GM18499 (cell line): ENCODE results near the gene GPR75.

Experiments used
- ATAC-seq: cut with Tn5 transposase; IDR thresholded peaks from one replicate; pipeline ENCODE4 v1.9.1; 2021; ENCODE audit warnings: moderate number of reproducible peaks; ENCODE audit not compliant: insufficient read depth, unreplicated experiment

The GPR75 gene

DNA sequence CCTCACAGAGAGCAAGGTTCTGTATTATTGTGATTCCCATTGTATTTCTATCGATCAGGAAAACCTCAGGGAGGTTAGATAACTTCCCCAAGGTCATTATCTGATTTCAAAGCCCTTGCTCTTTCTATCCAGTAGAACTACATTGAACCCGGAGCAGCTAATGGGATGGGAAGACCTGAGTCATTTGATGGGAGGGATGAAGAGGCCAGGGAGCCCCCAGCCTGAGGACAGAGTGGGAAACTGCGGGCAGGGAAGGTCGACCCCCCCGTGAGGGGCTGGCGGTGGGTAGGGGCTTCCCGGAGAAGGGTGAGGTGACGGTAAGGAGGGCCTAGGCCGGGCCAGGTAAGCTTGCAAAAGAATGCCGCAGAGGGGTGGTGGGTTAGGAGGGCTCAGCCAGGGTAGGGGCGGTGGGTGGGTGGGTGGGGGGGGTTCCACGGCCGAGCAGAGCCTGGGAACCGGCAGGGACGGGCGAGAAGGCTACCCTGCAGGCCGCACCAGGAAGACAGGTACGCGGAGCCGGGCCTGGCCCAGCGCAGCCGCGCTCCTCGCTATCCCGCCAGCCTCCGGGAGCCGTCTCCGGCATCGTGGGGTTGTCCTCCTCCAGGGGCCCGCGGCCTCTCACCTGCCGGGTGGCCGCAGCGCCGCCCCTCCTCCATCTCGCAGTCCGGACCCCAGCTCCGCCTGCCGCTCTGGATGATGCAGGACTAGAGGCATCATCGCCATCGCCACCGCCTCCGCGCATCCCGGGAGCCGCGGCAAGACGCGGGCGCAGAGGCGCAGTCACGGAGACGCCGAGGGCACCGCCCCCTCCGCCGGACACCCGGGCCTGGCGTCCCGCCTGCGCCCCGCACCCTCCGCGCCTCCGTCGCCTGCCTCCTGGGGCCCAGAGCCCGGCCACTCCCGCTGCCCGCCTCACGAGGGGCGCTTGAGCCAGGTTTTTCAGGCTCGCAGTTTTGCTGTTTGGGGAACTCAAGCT is at the start of gene GPR75:
Gene GPR75, minus strand, starts transcription at position 762 of the 976 bp plus-strand sequence. CDS start 5,211 bp downstream, outside the sequence.
- no peak for ATAC-seq

DNA sequence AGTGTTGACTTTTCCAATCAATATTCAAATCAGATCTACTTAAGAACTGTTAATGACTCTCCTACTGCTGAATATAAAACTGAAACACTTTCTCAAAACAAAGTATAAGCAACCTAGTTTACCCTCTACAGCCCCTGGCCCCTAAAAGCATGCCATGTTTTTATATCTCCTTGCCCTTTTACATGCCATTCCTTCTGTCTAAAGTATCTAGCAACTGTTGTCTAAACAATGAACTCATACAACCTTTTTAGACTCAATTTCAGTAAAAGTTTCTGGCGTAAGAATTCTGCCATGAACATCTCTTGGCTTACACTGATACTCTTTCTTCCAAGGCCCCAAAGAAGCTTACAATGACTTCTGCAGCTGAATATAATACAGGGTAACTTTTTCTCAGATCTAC is 47.8 kb upstream of the GPR75 start:
- no peak for ATAC-seq

GRCh38 chr2:53905396-53905795 is 45.6 kb upstream of the GPR75 start:
- ATAC-seq: no peak

GRCh38 chr2:53903011-53903410 is 43.2 kb upstream of the GPR75 start:
- ATAC-seq: no peak

DNA sequence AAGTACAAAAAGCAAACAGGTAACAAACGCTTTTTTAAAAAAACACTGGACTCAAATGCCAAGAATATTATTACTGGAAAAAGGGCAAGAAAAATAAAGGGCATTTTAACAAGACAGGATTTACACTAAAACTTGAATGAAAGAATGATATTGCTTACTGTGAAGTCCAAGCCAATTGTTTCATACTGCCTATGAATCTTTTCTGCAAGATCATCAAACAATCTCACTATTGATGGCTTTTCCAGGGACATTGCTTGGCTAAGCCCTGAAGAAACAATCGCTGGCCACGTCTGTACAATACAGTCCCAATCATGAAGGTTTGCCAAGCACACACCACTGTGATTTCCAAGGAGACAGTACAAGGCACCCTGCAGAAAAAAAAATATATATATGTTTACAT is 41.4 kb upstream of the GPR75 start:
- ATAC-seq: no peak

GRCh38 chr2:53896864-53897263 is 37.1 kb upstream of the GPR75 start:
- ATAC-seq: no peak

GRCh38 chr2:53886406-53887280 is 26.9 kb upstream of the GPR75 start:
- ATAC-seq: no peak

DNA sequence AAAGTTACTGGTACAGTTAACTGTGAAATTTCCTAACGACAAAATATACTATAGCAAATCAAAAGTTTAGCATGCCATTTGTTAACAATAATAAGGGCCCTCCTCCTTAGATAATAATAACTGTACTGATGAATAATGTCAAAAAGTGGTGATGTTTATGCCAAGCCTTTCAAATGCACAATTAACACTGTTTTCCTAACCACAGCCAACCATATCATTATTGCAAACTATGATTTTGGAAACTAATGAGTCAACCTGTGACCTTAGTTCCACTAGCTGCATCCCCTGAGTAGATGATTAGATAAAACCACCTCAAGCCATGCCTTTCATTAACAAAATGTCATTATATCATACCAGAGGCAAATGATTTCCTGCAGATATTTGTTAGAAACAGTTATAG is 25.1 kb upstream of the GPR75 start:
- ATAC-seq: no peak

DNA sequence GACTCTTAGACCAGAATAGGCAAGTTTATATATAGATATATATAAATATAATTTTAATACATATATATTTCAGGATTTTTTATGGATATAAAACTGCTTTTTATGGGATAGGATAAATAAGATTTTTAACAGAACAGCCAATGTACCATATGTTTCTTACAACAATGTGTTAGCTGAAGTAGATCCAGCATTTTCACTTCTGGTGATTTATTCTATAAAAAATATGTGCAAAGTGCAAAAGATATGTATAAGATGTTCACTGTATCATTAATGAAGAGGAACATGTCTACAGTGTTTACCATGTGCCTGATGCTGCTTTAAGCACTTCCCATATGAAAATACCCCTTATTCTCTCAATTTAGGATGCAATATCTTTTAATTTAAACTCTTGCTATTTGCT is 22.2 kb upstream of the GPR75 start:
- ATAC-seq: no peak

- ATAC-seq: no peak
These were observed 21.6 kb upstream of the GPR75 start for GRCh38 chr2:53881360-53881759.

GRCh38 chr2:53880756-53881155 is 21.0 kb upstream of the GPR75 start:
- no peak for ATAC-seq

- no peak for ATAC-seq
These were observed 17.8 kb upstream of the GPR75 start for GRCh38 chr2:53877556-53877955.

DNA sequence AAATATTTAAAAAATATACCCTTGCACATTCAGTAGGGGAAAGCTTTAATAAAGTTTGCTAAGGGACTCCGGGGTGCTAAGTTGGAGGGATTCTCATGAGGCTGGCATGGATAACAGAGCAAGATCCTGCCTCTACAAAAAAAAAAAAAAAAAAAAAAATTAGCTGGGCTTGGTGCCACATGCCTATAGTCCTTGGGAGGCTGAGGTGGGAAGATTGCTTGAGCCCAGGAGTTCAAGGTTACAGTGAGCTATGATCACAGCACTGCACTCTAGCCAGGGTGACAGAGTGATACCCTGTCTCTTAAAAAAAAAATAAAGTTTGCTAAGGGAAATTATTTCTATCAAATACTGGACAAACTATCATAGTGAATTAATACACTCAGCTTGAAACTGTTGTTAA is 17.3 kb upstream of the GPR75 start:
- no peak for ATAC-seq

GRCh38 chr2:53874401-53874950 is 14.7 kb upstream of the GPR75 start:
- ATAC-seq: no peak

DNA sequence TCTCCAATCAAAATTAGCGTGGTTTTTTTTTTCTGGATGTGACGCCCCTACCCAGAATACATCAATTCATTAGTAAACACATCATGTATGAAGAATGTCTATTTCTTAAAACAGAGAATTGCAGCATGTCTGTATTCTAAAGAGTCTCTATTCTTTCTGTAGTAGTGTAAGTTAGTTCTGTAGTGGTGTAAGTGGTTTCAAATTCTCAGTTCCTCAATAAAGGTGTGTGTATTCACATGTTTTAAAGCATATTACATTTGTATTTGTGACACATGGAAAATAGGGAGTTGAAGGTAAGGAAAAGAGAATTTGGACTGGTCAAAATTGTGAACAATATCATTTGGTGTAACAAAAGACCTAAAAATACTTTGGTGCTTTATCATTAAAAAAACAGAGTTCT is 8.0 kb upstream of the GPR75 start:
- no peak for ATAC-seq

DNA sequence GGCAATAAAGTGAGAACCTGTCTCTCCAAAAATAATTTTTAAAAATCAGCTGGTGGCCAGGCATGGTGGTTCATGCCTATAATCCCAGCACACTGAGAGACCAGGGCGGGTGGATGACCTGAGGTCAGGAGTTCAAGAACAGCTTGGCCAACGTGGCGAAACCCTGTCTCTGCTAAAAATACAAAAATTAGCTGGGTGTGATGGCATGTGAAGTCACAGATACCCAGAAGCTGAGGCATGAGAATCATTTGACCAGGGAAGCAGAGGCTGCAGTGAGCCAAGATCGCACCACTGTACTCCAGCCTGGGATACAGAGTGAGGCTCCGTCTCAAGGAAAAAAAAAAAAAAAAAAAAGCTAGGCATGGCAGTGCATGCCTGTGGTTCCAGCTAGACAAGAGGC is 7.4 kb upstream of the GPR75 start:
- no peak for ATAC-seq

- no peak for ATAC-seq
These were observed 6.2 kb upstream of the GPR75 start for GRCh38 chr2:53865962-53866361.

GRCh38 chr2:53865264-53865663 is 5.5 kb upstream of the GPR75 start:
- ATAC-seq: no peak

DNA sequence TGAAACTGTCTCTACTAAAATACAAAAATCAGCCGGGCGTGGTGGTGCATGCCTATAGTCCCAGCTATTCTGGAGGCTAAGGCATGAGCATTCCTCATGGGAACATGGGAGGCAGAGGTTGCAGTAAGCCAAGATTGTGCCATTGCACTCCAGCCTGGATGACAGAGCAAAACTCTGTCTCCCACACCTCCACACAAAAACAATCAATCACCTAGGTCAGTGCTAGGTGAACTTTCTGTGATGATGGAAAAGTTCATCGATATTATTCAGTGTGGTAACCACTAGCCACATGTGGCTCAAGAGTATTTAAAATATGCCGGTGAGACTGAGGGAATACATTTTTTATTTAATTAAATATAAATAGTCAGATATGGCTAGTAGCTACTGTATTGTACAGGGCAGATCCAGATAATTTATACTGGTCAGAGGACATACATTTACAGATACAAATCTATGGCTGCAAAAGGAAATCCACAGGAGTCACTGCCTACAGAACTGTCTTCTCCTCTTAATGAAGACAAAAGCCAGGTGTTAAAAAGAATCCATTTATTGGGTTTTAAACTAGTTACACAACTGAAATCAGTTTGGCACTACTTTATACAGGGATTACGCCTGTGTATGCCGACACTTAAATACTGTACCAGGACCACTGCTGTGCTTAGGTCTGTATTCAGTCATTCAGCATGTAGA is 3.9 kb upstream of the GPR75 start:
- ATAC-seq: no peak

DNA sequence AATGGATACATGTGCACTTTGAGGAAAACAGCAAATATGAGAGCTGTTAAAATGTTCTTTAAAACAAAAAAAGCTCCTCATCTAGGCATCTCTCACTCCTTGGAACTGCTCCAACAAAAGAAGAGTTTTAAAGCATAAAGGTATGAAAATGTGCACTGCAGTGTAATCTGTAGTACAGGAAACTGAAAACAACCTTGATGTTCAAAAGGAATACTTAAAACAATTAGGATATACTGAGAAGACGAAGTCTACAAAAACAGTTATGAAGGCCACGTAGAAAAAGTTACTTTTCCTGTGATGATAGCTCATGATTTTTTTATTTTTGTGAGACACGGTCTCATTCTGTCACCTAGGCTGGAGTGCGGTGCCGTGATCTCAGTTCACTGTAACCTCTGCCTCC is 2.1 kb upstream of the GPR75 start:
- no peak for ATAC-seq
